Pericardium fibroblast (primary cell): ENCODE data around the gene TFF2. TPM values are rescaled to one million over a fixed set of nuclear protein-coding genes. Genes with fewer than 3 reads are reported as not detected.

Source experiments
- total RNA-seq: library from RNA; depleted of rRNA; stranded (reverse); fragments of >200 nt; gene quantifications from 2 replicates; pipeline ENCODE4 v1.2.3, GENCODE V29; 2015

The TFF2 gene, protein sequence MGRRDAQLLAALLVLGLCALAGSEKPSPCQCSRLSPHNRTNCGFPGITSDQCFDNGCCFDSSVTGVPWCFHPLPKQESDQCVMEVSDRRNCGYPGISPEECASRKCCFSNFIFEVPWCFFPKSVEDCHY
- total RNA-seq = not detected in 2 replicates

GRCh38 chr21:42350927-42351426, at the start of gene TFF2:
Gene TFF2, minus strand, starts transcription at chr21:42350994. Its CDS starts 37 bp downstream, at chr21:42350957.

GRCh38 chr21:42395905-42396651, 45.3 kb upstream of the TFF2 start, which contains the start of gene TMPRSS3:
Gene TMPRSS3, minus strand, starts transcription at chr21:42396052. Its CDS starts 635 bp downstream, at chr21:42395417.

GRCh38 chr21:42366292-42367010, 15.7 kb upstream of the TFF2 start, which contains the start of gene TFF1:
Gene TFF1, minus strand, starts transcription at chr21:42366535. Its CDS starts 40 bp downstream, at chr21:42366495.

DNA sequence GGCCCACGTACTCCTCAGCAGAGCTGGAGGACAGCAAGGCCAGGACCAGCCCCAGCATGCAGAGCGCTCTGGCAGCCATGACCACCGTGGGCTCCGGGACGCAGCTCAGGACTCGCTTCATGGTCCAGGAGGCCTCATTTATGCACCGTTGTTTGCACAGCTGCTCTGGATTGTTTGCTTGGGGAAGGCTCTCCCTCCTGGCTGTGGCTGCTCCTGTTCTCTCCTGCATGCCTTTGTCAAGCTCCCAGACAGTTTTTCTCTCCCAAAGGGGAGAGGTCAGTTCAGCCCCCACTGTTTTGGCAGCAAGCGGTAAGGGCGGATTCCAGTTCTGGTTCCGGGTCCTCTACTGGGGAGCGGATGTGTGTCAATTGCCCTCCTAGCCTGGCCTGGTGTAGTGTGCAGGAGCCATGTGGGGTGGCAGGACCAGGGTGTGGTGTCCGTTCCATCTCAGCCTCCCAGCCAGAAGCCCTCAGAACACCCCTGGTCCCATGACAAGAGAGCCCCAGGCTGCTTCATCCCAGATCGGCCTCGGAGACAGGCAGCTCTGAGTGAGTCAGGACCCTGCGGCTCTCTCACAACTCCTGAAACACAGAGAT, 35.4 kb downstream of the TFF2 start, which contains the start of gene TFF3:
TSS of gene TFF3 (minus strand) at position 114 of the 596 bp plus-strand sequence. CDS start at position 79, 35 bp downstream.

Other genes starting within 250 kb of the TFF2 start
- 1.6 and 5.3 TPM in 2 replicates for gene ABCG1, start 131.9 kb downstream of the TFF2 start, total RNA-seq
- 0.82 and 1.4 TPM in 2 replicates for gene TFF3, start 35.6 kb downstream of the TFF2 start, total RNA-seq
- gene TFF1, start 15.5 kb upstream of the TFF2 start, total RNA-seq = not detected in 2 replicates
- not detected in 2 replicates for gene TMPRSS3, start 45.1 kb upstream of the TFF2 start, total RNA-seq
- not detected in 2 replicates for gene UBASH3A, start 52.9 kb upstream of the TFF2 start, total RNA-seq
- 0.23 TPM in 1 of 2 replicates, not detected in the other for gene RSPH1, start 145.2 kb upstream of the TFF2 start, total RNA-seq
- 1.1 and 1.4 TPM in 2 replicates for gene SLC37A1, start 162.9 kb upstream of the TFF2 start, total RNA-seq